T-cell (primary cell): ENCODE data around the gene CMTM6. TPM values are rescaled to one million over a fixed set of nuclear protein-coding genes. Genes with fewer than 3 reads are reported as not detected.
"Not testable (repeated sequence)": the region's sequence is repeated elsewhere in the genome, so short reads cannot be mapped to it uniquely, and the experiment has no call there.

ENCODE experiments used
- ATAC-seq, 4 experiments: fragments of 200-7000 bp in 3 of 4; fragments of 150-1000 bp in 1 of 4; cut with Tn5 transposase; replicated peaks in 1 of 4; 1 replicate in 3 of 4; 2 replicates in 1 of 4; pipeline ENCODE4 v1.10.0; 2021; ENCODE audit warnings: moderate library complexity in 3 of 4, mild to moderate bottlenecking in 2 of 4, moderate number of reproducible peaks in 1 of 4
- CTCF ChIA-PET, 2 donors: fragments of 300-600 bp; sonication (Branson Sonifier 250); formaldehyde crosslinking; loops; one replicate each; lab custom pipeline; 2022; ENCODE audit warnings: antibody characterized with exemption in 2 of 2; lab: Charles Lee
- POLR2A ChIA-PET, 2 donors: fragments of 300-600 bp; sonication (Branson Sonifier 250); formaldehyde crosslinking; loops; one replicate each; lab custom pipeline; 2022; ENCODE audit warnings: antibody characterized with exemption in 2 of 2; lab: Charles Lee
- DNase-seq, 35 experiments: peaks; one replicate each; pipeline versions ENCODE4 v3.0.0 to v3.0.0-alpha.2; 2013 to 2023
- H3K27ac ChIP-seq: one replicate; pipeline ENCODE4 v1.5.1; 2013; ENCODE audit warnings: low read length
- H3K27me3 ChIP-seq, 2 experiments: replicated peaks in 1 of 2; 1 replicate in 1 of 2; 2 replicates in 1 of 2; pipeline versions ENCODE4 v1.6.1 to v1.7.0; 2013; ENCODE audit warnings: low read length in 1 of 2, mixed read lengths in 1 of 2; ENCODE audit not compliant: control insufficient read depth in 2 of 2, insufficient read depth in 2 of 2; ENCODE audit errors: extremely low read depth in 1 of 2
- H3K36me3 ChIP-seq, 2 donors: 1 replicate in 1 of 2; 2 replicates in 1 of 2; pipeline versions ENCODE4 v1.6.1 to v1.7.0; 2013; ENCODE audit warnings: low read length in 1 of 2; ENCODE audit not compliant: control insufficient read depth in 2 of 2, insufficient read depth in 1 of 2; ENCODE audit errors: extremely low read depth in 1 of 2
- H3K4me1 ChIP-seq, 2 experiments: 1 replicate in 1 of 2; 2 replicates in 1 of 2; pipeline versions ENCODE4 v1.6.1 to v1.7.0; 2013; ENCODE audit warnings: low read length in 2 of 2, mixed read lengths in 1 of 2; ENCODE audit not compliant: insufficient read depth in 2 of 2, control insufficient read depth in 1 of 2; ENCODE audit errors: extremely low read depth in 1 of 2
- H3K4me3 ChIP-seq, 2 donors: 1 replicate in 1 of 2; 2 replicates in 1 of 2; pipeline versions ENCODE4 v1.5.1 to v1.7.0; 2013; ENCODE audit warnings: mild to moderate bottlenecking in 2 of 2, low read length in 1 of 2, moderate library complexity in 1 of 2; ENCODE audit not compliant: control insufficient read depth in 1 of 2; ENCODE audit errors: extremely low read depth in 1 of 2
- H3K9me3 ChIP-seq: 2 replicates; pipeline ENCODE4 v1.7.0; 2013
- H3K27ac Mint-ChIP-seq, 2 donors: one replicate each; pipeline ENCODE4 v1.8.0; 2020 to 2021; ENCODE audit warnings: mild to moderate bottlenecking in 2 of 2, mixed read lengths in 2 of 2
- H3K27me3 Mint-ChIP-seq, 2 donors: one replicate each; pipeline ENCODE4 v1.8.0; 2021 to 2022; ENCODE audit warnings: mixed read lengths in 2 of 2
- H3K36me3 Mint-ChIP-seq: one replicate; pipeline ENCODE4 v1.8.0; 2021; ENCODE audit warnings: mixed read lengths
- H3K4me1 Mint-ChIP-seq, 3 donors: one replicate each; pipeline ENCODE4 v1.8.0; 2020 to 2022; ENCODE audit warnings: mixed read lengths in 3 of 3, mild to moderate bottlenecking in 1 of 3
- H3K4me3 Mint-ChIP-seq, 3 donors: one replicate each; pipeline ENCODE4 v1.8.0; 2020 to 2022; ENCODE audit warnings: mild to moderate bottlenecking in 3 of 3, mixed read lengths in 3 of 3, moderate library complexity in 3 of 3
- H3K9me3 Mint-ChIP-seq, 3 donors: one replicate each; pipeline ENCODE4 v1.8.0; 2020 to 2022; ENCODE audit warnings: mixed read lengths in 3 of 3
- WGBS: methylation state at CpG from one replicate; pipeline ENCODE4 v1.1.5; 2013; ENCODE audit warnings: missing lambda C conversion rate; ENCODE audit not compliant: insufficient coverage; 5-methylcytosine and 5-hydroxymethylcytosine counted together
- total RNA-seq, 35 experiments: library from RNA in 6 of 35; stranded (reverse) in 6 of 35; fragments of 120-200 nt in 1 of 35; gene quantifications; one replicate each; pipeline versions ENCODE4 v1.2.1 to v1.2.4 and lab custom pipeline; 2013 to 2026

CMTM6 gene
- total RNA-seq, 5 donors from 2014 or later (not counting 1 experiment from before 2014, with no cell fraction given), result 34.8 to 47.6 (median 40.4) TPM

- Mint-ChIP-seq H3K4me1 (peaks cover 55 to 65% (median 61%) of the 10 kb centered on the region in 3 donors), H3K9me3 (no peaks in the 10 kb centered on the region), H3K4me3 (no peak overlapping the region), H3K27me3 (no peaks in the 10 kb centered on the region), H3K27ac (peak overlapping the region; percentile 47 to 53), H3K36me3 (peaks cover 74% of the 10 kb centered on the region)
- Histone ChIP-seq H3K27ac (no peak overlapping the region), H3K27me3 (no peaks in the 10 kb centered on the region), H3K9me3 (no peaks in the 10 kb centered on the region), H3K36me3 (peaks cover 0 to 49% of the 10 kb centered on the region in 2 donors), H3K4me3 (no peak overlapping the region), H3K4me1 (peaks cover 4 to 6% of the 10 kb centered on the region in 2 experiments)
- no peak for ATAC-seq
- POLR2A ChIA-PET, result interaction anchor here (0.5 to 1.3 kb wide), 2 partner anchors 9 to 20 kb away, joined by 4 read pairs; no protein-coding TSS in a partner anchor
- no peak for DNase-seq
- WGBS, result no CpG with 5 or more reads among the region's 1 CpG
- CTCF ChIA-PET, result interaction anchor here in 1 of 2 donors (0.8 to 1.3 kb wide), 2 partner anchors 20 to 21 kb away, joined by 3 to 10 read pairs; no protein-coding TSS in a partner anchor
These were observed 54.7 kb downstream of the CMTM6 start for GRCh38 chr3:32447865-32448400.

GRCh38 chr3:32443478-32443877 lies 59.2 kb downstream of the CMTM6 start:
- no CpG with 5 or more reads among the region's 1 CpG for WGBS
- H3K4me3 ChIP-seq, result no peak overlapping the region
- H3K4me1 ChIP-seq, result peaks cover 10 to 35% of the 10 kb centered on the region in 2 experiments
- ATAC-seq (peak in 1 of 4 experiments; percentile 40), DNase-seq (no peak)
- ChIA-PET POLR2A (interaction anchor here in 1 of 2 donors (0.7 kb wide), 2 partner anchors 10 to 40 kb away, joined by 3 to 4 read pairs; no protein-coding TSS in a partner anchor), CTCF (interaction anchor here (0.7 to 1.5 kb wide), 5 partner anchors 11 to 154 kb away, joined by 3 to 4 read pairs (median 3); no protein-coding TSS in a partner anchor)
- no peaks in the 10 kb centered on the region for H3K9me3 ChIP-seq
- H3K27ac Mint-ChIP-seq, result peak overlapping the region; percentile 77 to 97
- H3K27ac ChIP-seq, result no peak overlapping the region
- peaks cover 83 to 90% (median 88%) of the 10 kb centered on the region in 3 donors for H3K4me1 Mint-ChIP-seq
- H3K4me3 Mint-ChIP-seq, result peak overlapping the region in 1 of 3 donors; percentile 1
- no peaks in the 10 kb centered on the region for H3K27me3 ChIP-seq
- peaks cover 66% of the 10 kb centered on the region for H3K36me3 Mint-ChIP-seq
- no peaks in the 10 kb centered on the region for H3K9me3 Mint-ChIP-seq
- H3K27me3 Mint-ChIP-seq, result no peaks in the 10 kb centered on the region
- peaks cover 5 to 17% of the 10 kb centered on the region in 2 donors for H3K36me3 ChIP-seq

- Histone ChIP-seq H3K36me3 (peaks cover 5 to 10% of the 10 kb centered on the region in 2 donors), H3K4me1 (peaks cover 14 to 41% of the 10 kb centered on the region in 2 experiments), H3K27me3 (no peaks in the 10 kb centered on the region), H3K27ac (no peak overlapping the region), H3K4me3 (no peak overlapping the region), H3K9me3 (no peaks in the 10 kb centered on the region)
- H3K4me3 Mint-ChIP-seq, result no peak overlapping the region
- ATAC-seq, result no peak
- no peak for DNase-seq
- CTCF ChIA-PET, result interaction anchor here in 1 of 2 donors (1.0 kb wide), 1 partner anchor 154 kb away, joined by 3 read pairs; no protein-coding TSS in a partner anchor
- peaks cover 83 to 90% (median 88%) of the 10 kb centered on the region in 3 donors for H3K4me1 Mint-ChIP-seq
- peak overlapping the region; percentile 77 to 97 for H3K27ac Mint-ChIP-seq
- POLR2A ChIA-PET, result interaction anchor here in 1 of 2 donors (0.7 kb wide), 1 partner anchor 81 kb away, joined by 3 read pairs; no protein-coding TSS in a partner anchor
- H3K27me3 Mint-ChIP-seq, result no peaks in the 10 kb centered on the region
- WGBS, result no CpG with 5 or more reads among the region's 3 CpGs
- peaks cover 59% of the 10 kb centered on the region for H3K36me3 Mint-ChIP-seq
- no peaks in the 10 kb centered on the region for H3K9me3 Mint-ChIP-seq
These were observed 59.9 kb downstream of the CMTM6 start for GRCh38 chr3:32442766-32443165.

- H3K4me3 Mint-ChIP-seq, result no peak overlapping the region
- H3K4me1 Mint-ChIP-seq, result peaks cover 78 to 88% (median 87%) of the 10 kb centered on the region in 3 donors
- no peak for ATAC-seq
- ChIA-PET CTCF (interaction anchor here (0.7 to 0.9 kb wide), 2 partner anchors 9 to 32 kb away, joined by 3 to 4 read pairs; no protein-coding TSS in a partner anchor), POLR2A (interaction anchor here in 1 of 2 donors (0.5 kb wide), 1 partner anchor 11 kb away, joined by 7 read pairs; no protein-coding TSS in a partner anchor)
- Histone ChIP-seq H3K27ac (no peak overlapping the region), H3K4me1 (peaks cover 15 to 57% of the 10 kb centered on the region in 2 experiments), H3K36me3 (peaks cover 5 to 10% of the 10 kb centered on the region in 2 donors), H3K27me3 (no peaks in the 10 kb centered on the region), H3K9me3 (no peaks in the 10 kb centered on the region), H3K4me3 (no peak overlapping the region)
- 100% methylated on average over 6 of the region's 10 CpGs for WGBS
- no peaks in the 10 kb centered on the region for H3K9me3 Mint-ChIP-seq
- peaks cover 39% of the 10 kb centered on the region for H3K36me3 Mint-ChIP-seq
- H3K27me3 Mint-ChIP-seq, result no peaks in the 10 kb centered on the region
- H3K27ac Mint-ChIP-seq, result peak overlapping the region; percentile 64 to 97
- DNase-seq, result no peak
These were observed 61.9 kb downstream of the CMTM6 start for GRCh38 chr3:32440611-32441350.

- peaks cover 80 to 91% (median 87%) of the 10 kb centered on the region in 3 donors for H3K4me1 Mint-ChIP-seq
- Histone ChIP-seq H3K4me1 (peaks cover 17 to 60% of the 10 kb centered on the region in 2 experiments), H3K27ac (peak overlapping the region; percentile 38)
- H3K36me3 ChIP-seq, H3K27me3 ChIP-seq, DNase-seq, H3K4me3 ChIP-seq, H3K27me3 Mint-ChIP-seq, H3K9me3 ChIP-seq, H3K9me3 Mint-ChIP-seq, CTCF ChIA-PET: not testable (repeated sequence)
- H3K27ac Mint-ChIP-seq, result peak overlapping the region; percentile 96 to 97
- POLR2A ChIA-PET, result interaction anchor here in 1 of 2 donors (0.6 to 1.1 kb wide), 3 partner anchors 11 to 21 kb away, joined by 3 to 5 read pairs (median 4); no protein-coding TSS in a partner anchor
- peak in 3 of 4 experiments; percentile 21 to 23 (median 23) for ATAC-seq
- peaks cover 31% of the 10 kb centered on the region for H3K36me3 Mint-ChIP-seq
- H3K4me3 Mint-ChIP-seq, result peak overlapping the region in 2 of 3 donors; percentile 51 to 59
- no CpG with 5 or more reads among the region's 4 CpGs for WGBS
These were observed 63.2 kb downstream of the CMTM6 start for GRCh38 chr3:32439421-32439820.
